HG02973 (cell line): ENCODE measurements around the gene ZBTB25.

Experiments used
- ATAC-seq: cut with Tn5 transposase; IDR thresholded peaks from one replicate; pipeline ENCODE4 v1.9.1; 2021; ENCODE audit warnings: moderate library complexity; ENCODE audit not compliant: unreplicated experiment

Gene ZBTB25

DNA sequence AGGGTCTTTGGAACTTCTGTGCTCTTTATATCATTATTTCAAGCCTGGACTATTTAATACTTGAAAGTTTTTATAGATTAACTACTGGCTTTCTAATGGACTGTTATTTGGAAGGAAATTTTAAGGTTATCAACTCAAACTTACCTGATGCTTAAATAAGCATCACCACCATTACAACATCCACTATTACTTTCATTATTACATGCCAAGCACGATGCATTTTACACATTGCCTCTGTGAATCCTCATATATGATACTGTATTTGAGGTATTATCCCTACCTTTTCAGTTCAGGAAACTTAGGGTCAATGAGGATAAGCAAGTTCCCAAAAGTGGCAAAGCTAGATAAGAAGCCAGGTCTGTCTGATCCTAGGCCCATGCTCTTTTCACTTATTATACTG is 13.3 kb upstream of the ZBTB25 start:
- ATAC-seq = no peak

DNA sequence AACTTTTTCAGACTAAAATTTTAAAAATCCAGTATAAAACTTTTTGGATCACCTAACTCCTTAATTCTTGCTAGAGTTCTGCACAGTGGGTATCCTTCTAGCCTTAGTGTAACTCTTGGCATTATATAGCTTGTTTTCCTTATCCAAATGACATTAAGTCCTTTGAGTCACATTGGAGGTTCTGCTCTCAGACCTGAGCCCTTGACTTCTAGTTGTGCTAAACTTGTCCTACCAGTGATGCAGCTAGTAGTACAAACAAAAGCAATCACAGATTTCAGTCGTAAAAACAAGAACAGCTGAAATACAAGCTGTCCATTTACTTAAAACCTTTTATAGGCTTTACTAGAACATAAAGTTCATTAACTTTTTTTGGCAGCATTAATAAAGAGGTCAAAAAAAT is 11.4 kb upstream of the ZBTB25 start:
- ATAC-seq = no peak

DNA sequence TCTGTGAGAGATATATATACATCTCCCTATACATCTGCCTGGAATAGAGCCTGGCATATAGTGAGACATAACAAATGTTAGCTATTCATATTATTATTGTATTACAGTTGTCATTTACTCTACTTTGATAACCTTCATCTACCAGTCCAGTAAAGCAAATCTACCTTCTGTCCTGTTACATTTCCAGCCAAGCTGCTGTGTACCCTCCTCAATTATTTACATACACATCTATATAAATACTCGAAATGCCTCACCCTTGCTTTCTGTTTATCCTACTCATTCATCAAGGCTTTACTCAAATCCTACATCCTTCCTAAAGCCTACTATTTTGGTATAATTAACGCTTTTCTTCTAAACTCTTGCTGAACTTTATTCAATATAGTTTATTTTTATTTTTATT is 9.6 kb upstream of the ZBTB25 start:
- ATAC-seq = no peak

DNA sequence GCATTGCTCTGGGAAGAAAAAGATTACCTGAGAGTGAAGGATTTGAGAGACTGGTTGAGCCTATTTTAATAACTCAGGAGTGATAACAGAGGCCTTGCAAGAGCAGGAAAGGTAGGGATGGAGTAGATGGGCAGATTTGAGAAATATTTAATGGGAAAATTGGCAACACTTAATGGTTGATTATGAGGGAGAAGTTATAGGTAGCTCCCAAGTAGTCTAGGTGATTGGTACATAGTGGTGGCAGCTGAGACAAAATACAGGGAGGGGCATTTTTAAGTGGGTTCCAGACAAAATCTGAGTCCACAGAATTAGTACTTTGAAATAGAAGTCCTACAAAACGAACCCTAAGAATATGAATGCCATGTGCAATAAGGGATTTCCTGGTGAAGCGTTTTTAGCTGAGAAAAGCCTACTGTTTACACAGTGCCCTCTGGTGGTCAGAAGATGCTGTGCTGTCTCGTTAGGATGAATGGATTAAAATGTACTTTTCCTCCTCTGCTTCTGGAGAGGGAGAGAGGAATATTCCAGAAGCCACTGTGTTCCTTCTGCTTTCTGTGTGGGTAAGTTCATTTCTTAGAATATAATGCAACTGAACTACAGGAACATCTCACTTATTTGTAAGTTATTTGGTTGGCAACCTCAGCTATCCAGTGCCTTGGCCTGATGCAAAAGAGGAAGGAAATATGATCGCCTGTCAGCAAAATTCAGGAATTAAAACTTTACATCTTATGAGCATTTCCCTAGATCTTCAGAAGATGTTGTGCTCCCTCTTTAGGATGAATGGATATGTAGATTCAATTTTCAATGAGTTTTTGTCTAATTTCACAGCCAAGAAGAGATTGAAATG is 7.4 kb upstream of the ZBTB25 start:
- no peak for ATAC-seq

DNA sequence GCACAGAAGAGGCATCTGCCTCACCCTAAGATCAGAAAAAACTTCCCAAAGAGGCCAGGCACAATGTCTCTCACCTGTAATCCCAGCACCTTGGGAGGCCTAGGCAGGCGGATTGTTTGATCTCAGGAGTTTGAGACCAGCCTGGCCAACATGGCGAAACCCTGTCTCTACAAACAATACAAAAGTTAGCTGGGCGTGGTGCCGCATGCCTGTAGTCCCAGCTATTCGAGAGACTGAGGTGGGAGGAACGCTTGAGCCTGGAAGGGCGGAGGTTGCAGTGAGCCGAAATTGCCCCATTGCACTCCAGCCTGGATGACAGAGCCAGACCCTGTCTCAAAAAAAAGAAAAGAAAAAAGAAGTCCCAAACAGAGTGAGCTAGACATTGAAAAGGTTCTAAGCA is 5.4 kb upstream of the ZBTB25 start:
- no peak for ATAC-seq

DNA sequence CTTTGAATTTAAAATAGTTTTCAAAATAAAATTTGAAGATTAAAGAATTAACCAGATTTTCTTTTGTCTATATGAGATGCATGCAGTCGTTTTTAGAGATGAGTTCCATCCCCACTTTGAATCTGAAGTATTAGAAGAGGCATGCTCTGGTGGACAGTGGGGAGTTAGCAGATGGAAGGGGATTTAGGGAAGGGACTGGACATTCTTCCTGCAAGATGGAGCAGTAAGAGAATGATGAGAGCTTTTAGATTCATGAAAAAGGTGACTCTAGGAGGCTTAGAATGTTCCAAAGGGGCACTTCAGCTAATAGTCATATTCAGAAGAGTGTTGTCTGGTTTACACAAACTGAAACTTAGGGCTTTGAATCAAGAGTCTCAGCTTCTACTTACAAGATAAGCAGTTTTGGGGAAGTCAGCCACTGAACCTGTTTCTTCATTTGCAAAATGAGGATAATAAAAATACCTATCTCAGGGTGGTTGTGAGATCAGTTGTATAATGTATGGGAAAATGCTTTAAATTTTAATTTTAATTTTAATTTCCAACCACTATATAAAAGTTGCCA is 4.7 kb upstream of the ZBTB25 start:
- ATAC-seq = no peak

DNA sequence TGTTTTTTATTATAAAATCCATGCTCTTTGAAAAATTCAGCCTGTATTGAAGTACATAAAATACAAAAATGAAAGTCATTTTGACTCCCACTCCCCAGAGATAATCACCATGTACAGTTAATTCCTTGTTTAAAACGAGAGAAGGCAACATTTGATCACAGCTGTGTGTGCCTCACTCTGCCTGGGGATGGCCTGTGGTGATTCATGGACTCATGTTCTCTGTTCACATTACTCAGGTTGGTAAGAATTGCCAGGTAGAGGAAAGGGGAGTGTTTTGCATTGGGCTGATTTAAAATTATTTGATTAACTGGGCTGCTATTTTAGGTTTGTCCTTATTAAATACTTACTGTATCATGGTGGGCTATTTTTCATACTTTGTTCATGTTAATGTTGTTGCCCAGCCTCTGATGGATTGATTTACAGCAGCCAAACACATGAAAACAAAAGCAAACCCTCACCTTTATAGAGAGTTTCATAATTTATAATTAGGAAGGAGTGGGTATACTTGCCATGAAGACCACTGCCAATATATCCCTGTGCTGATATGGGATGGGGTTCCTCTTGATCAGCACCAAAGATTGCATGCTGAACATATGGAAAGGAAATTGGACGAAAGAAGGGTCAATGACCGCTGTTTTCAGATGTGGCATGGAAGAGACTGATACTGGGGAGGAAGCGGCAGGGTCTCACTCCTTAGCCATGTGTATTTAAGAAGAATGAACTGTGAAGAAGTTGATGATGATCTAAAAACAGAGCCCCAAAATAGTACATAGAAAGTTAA is 3.9 kb upstream of the ZBTB25 start:
- ATAC-seq = no peak

DNA sequence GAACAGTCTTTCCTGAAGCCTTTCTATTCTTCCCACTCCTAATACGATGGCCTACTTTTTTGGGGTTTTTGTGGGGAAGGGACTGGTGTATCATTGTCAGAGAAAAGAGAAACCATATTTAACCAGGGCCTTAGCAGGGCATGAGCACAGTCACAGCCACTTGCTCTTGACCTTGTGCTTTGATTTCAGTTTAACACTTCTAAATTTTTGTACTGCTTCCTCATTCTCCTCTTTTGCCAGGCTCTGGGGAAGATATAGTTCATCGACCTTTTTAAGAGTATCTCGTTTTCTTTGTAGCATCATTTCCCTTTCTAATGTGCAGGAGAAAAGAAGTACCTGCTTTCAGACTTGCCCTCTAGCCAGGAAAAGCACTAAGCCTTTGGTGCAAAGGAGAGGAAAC is 3.1 kb upstream of the ZBTB25 start:
- ATAC-seq = no peak

DNA sequence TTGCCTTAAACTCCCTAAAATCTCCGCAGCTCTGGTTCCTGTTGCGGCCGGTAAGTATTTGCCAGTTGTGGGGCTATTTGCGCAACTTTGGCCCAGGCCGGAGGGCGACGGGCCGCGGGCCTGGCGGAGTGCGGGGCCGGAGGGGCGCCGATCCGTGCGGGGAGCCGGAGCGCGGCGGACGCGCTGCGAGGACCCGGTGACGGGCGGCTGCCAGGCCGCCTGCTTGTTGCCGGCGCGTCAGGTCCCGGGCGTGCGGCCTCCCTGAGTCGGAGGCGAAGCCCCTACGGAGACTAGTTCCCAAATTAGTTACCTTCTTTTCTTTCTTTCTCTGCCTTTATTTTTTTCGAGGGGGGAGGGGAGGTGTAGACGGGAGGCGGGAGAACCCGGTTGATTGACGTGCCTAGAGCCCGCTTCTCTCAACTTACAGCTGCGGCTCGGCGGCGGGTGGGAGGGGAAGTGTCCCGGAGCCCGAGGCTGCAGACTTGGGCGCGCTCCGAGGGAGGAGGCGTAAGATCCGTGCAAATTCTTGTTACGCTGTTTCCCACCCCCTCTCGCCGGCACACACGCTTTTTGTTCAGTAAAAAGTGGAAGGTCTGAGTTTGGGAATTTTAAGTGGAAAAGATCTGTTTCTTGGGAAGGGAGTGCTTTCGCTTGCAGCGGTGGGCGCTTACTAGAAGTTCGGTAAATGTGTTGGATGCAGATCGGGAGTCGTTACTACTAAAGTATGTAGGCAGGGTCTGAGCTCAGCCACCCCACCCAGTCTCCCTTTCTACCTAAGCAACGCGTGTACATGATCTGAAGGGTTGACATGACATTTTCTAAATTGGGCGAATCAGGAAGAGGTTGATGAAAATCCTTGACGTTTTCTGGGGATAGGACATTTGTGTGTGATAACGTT is 1.5 kb upstream of the ZBTB25 start:
- peak; percentile 26 for ATAC-seq

DNA sequence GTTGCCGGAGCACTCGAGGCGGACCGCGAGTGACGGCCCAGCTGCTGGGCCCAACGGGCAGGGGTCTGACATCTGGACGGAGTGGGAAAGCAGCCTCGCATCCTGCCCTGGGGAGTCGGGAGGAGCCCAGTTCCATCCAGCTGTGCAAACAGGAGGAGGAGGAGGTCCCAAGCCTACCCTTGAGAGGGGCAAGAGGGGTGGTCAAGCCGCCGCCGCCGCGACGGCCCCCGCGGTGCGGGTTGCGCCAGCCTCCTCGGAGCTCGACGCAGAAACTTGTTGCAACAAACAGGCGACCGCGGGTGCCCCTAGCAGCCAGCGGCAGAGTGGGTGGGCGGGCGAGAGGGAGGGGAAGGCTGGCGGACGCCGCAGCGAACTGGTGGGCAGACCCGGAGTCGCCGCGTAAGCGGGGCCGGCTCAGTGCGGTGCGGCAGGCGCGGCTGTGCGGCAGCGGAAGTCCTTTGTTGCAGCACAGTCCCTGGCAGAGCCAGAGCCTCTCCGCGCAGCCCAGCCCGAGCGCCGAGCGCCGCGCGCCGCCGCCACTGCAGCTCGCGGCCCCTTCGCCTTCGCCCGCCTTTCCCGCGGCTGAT is 765 bp upstream of the ZBTB25 start, which contains the start of gene ZBTB1:
TSS of gene ZBTB1 (plus strand) at position 461 of the 587 bp plus-strand sequence. CDS start 16,735 bp downstream, outside the sequence.
- peak; percentile 23 for ATAC-seq

DNA sequence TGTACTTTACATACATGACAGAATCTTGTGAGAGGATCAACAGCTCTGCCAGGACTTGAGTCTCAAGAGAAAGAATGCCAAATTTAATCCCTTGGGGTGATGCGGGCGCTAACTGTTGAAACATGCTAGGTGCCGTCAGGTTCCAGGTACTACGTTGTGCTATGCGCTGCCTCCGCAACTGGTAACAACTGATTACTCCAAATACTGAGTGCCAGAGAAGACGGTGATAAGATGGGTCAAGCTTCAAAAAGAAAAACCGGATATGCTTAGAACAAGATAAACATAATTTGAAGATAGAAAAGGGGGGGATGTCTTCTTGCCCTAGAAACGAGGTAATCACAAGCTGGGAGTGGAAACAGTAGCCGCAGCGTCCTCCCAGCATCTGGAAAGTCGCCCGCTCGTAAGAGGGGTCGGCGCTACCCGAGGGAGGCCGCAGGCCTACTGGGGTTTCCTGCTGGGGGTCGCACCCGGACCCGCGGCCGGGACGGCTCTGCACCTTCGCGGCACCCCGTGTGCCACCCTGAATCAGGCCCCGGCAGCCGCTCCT is 678 bp downstream of the ZBTB25 start:
- no peak for ATAC-seq

DNA sequence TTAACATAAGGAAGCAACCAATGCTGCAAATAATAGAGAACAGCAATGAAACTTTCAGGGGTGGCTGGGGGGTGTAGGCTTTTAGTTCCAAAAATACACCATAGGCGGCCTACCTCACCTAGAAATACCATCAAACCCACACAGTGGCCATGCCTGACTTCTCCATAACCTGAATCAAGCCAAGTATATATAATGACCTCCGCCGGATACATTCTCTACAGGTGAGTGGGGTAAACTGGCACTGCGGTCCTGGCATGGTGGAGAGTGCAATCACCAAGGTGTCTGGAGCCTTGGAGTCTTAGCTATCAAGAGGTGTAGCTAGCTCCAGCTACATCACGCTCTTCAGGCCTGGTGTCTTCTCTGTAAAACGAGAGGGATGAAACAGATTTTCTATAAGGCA is 1.2 kb downstream of the ZBTB25 start:
- ATAC-seq = no peak

DNA sequence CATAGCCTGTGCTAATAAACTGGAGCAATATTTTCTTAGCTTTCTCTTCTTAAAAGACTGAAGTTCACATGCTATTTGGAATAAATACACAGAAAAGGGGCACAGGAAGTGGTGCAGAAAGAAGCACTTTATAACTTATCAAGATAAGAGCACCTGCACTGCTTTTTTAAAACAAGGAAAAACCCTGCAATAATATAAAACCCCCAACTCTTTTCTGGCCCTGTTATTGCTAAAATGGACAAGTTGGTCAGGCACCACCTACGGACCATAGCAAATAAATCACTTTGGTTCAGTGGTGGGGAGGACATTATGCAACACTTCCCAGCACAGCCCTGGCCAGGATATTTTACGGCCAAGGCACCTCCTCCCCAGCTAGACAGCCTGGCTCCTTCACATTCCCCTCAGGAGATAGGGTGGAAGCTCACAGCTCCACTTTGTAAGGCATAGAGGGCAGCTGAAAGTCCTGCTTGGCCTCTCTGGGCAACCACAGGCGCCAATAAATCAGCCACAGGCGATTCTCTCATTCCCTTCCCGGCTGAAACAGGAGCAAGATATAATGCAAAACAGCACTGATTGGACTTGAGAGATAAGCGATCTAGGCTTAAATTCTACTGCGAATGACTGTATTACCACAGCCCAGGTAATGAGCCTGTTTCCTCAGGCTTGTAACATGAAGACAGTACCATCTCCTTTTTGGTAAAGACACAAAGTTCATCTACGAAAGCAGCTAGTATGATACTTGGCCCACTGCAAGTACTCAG is 2.0 kb downstream of the ZBTB25 start:
- ATAC-seq = no peak

DNA sequence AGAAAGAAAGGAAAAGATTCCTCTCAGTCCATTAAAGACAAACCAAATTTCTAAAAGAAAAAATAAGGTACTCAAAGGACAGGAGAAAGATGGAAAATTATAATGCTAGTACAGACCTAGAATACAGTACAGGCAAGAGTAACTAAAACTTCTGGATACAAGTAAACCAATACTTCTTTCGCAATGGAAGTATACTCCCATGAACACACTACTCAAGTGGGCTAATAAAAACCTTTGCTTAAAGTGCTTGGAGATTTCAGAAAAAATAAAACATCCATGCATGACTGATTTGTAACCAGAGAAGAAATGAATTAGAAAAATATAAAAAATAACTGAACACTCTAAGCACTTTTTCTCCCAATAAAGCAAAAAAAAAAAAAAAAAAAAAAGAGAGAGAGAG is 3.5 kb downstream of the ZBTB25 start:
- ATAC-seq = no peak

DNA sequence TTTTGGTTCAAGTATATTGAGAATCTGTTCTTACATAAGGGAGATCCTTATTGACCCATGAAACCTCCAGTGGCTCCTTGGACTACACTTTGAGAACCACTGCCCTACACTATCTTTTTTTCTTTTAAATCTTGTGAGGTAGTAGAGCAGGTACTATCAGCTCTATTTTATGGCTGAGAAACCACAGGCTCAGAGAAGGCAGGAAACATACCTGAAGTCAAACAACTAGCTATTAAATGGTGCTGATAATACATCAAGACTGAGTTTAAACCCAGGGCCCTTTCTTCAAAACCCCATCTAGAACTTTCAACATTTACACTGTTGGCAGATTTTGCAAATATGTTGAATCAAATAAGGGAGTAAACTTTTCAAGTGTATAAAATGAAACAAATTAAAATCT is 6.9 kb downstream of the ZBTB25 start:
- no peak for ATAC-seq

DNA sequence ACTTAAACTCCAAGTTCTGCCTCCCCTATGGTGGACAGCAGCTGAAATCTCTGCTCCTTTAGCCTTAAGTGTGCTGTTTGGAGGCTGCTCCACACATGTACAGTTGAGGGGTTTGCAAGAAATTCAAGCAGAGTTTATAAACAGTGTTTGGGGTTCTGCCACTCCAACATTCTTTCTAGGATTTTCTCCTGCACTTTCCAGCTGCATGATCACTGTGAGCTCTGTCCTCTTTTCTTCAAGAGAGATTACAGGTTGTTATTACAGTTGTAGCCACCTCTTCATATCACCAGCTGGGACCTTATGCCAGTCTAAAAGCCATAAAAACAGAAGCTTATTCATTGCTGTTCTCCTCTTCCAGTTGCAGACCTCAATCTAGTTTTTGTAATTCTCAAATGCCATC is 8.4 kb downstream of the ZBTB25 start:
- ATAC-seq = no peak

DNA sequence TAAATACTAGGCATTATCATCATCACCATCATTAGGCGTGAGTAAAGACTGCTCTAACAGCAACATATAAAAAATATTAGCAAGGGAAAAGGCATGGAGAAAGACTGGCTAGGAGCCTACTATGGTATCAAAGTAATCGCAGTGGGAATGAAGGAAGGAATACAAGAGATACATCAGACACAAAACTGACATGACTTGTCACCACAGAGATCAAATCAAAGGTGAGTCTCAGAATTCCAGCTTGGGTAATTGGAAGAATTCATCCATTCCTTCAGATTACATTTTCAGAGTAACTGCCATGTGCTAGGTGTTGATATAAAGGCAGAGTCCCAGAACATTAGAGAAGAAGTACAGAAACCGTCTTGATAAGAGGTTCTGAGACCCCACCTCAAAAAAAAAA is 10.2 kb downstream of the ZBTB25 start:
- ATAC-seq = no peak

DNA sequence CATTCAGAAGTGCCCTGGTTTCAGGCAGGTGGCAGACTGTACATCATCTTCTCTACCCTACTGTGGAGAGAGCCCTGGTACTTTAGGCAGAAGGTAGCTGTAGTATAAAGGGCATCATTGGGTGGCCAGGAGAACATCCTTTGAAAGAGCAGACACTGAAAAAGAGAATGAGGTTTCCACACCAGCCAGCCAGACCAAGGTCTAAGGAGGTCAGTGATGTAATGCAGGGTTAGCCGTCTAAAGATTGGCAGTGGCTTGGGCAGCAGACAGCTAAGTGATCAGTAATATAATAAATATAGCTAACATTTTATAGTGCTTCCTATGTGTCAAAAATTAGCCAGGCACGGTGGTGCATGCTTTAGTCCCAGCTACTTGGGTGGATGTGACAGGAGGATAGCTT is 12.0 kb downstream of the ZBTB25 start:
- ATAC-seq = no peak

DNA sequence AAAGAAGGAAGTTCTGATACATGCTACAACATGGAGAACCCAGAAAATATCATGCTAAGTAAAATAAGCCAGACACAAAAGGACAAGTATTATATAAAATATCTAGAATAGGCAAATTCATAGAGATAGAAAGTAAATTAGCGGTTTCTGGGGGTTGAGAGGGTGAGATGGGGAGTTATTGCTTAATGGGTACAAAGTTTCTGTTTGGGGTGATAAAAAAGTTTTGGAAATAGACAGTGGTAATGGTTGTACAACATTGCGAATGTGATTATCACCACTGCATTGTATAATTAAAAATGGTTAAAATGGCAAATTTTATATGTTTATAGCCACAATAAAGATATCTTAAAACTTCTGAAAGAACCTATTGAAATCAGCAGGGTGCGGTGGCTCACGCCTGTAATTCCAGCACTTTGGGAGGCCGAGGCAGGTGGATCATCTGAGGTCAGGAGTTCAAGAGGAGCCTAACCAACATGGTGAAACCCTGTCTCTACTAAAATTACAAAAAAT is 15.0 kb downstream of the ZBTB25 start:
- no peak for ATAC-seq
